T-helper 1 cell treated with Interleukin-12 subunit alpha and Interleukin-12 subunit beta and Interleukin-4 antibody, amounts not matched to agents 30 ng/mL and 1 ng/mL, for 36 hours (primary cell): ENCODE data around the gene DLST. TPM values are rescaled to one million over a fixed set of nuclear protein-coding genes. Genes with fewer than 3 reads are reported as not detected.

Source experiments
- intact Hi-C: fragments of 100-400 bp; cut with micrococcal nuclease; formaldehyde crosslinking; loops from one replicate; pipeline ENCODE4 v1.15.1; 2024
- total RNA-seq: library from RNA; stranded (reverse); gene quantifications from 2 replicates; pipeline ENCODE4 v1.2.3, GENCODE V29; 2022

DLST gene
- total RNA-seq, 1 donor from 2014 or later: 95.8 TPM

GRCh38 chr14:74859757-74860552, 21.8 kb upstream of the DLST start:
- intact Hi-C loops: loop anchor here (2.0 kb wide), 1 partner anchor 443 kb away; no protein-coding TSS in a partner anchor

- intact Hi-C loops: loop anchor here (1.0 to 2.0 kb wide), 6 partner anchors 21 to 442 kb away; no protein-coding TSS in a partner anchor
Measured at GRCh38 chr14:74860899-74861733, 20.6 kb upstream of the DLST start.

- intact Hi-C loops: loop anchor here (1.0 to 2.0 kb wide), 6 partner anchors 21 to 441 kb away; no protein-coding TSS in a partner anchor
Measured at GRCh38 chr14:74861734-74862090, 20.0 kb upstream of the DLST start.

- intact Hi-C loops: no loop called here
Measured at GRCh38 chr14:74863274-74863673, 18.4 kb upstream of the DLST start.

GRCh38 chr14:74864198-74864597, 17.5 kb upstream of the DLST start:
- intact Hi-C loops: no loop called here

- intact Hi-C loops: no loop called here
Measured at GRCh38 chr14:74865156-74865555, 16.6 kb upstream of the DLST start.

GRCh38 chr14:74866708-74867389, 14.9 kb upstream of the DLST start:
- intact Hi-C loops: loop anchor here (1.0 kb wide), 2 partner anchors 14 to 26 kb away; partner anchors contain the start of gene DLST

GRCh38 chr14:74867673-74868072, 14.0 kb upstream of the DLST start:
- intact Hi-C loops: loop anchor here (1.0 kb wide), 2 partner anchors 14 to 26 kb away; partner anchors contain the start of gene DLST

- intact Hi-C loops: no loop called here
Measured at GRCh38 chr14:74868739-74869138, 13.0 kb upstream of the DLST start.

- intact Hi-C loops: no loop called here
Measured at GRCh38 chr14:74871819-74872218, 9.9 kb upstream of the DLST start.

GRCh38 chr14:74875204-74875603, 6.5 kb upstream of the DLST start:
- intact Hi-C loops: no loop called here

- intact Hi-C loops: no loop called here
Measured at GRCh38 chr14:74875941-74876913, 5.5 kb upstream of the DLST start, which contains the start of gene PROX2. Gene PROX2 (minus strand): TSS chr14:74876145. CDS start chr14:74863834, 12,311 bp downstream.

- intact Hi-C loops: loop anchor here (2.0 to 5.0 kb wide), 4 partner anchors 183 to 862 kb away; partner anchors contain the start of genes ACYP1, BBOF1, ENTPD5 and ERG28
Measured at GRCh38 chr14:74879427-74880182, 2.1 kb upstream of the DLST start.

- intact Hi-C loops: loop anchor here (1.0 to 5.0 kb wide), 7 partner anchors 21 to 865 kb away; partner anchors contain the start of genes ABCD4, ACYP1, BBOF1 and EIF2B2
Measured at GRCh38 chr14:74882103-74882920, 596 bp downstream of the DLST start.

- intact Hi-C loops: no loop called here
Measured at GRCh38 chr14:74886001-74886400, 4.3 kb downstream of the DLST start.

- intact Hi-C loops: no loop called here
Measured at GRCh38 chr14:74888164-74889158, 6.7 kb downstream of the DLST start.

- intact Hi-C loops: no loop called here
Measured at GRCh38 chr14:74890262-74890661, 8.5 kb downstream of the DLST start.
